ENCODE data around the gene ARMH4. TPM values are rescaled to one million over a fixed set of nuclear protein-coding genes. Genes with fewer than 3 reads are reported as not detected.
A peak's percentile ranks its signal among the peaks of the same experiment; 100 is the strongest.

The ARMH4 gene
- total and polyA plus RNA-seq, 12 donors, result 1.1 to 23.2 (median 9.0) TPM

- H3K27me3 ChIP-seq, result no peaks in the 10 kb centered on the region
- peak overlapping the region; percentile 1 to 99 (median 80) for H3K4me3 ChIP-seq
- H3K9me3 ChIP-seq (replicated peaks in 1 of 3), result no peaks in the 10 kb centered on the region
- no peak for TF ChIP-seq POLR2A (IDR thresholded peaks at IDR 0.05)
- TF ChIP-seq, protein P1, sequence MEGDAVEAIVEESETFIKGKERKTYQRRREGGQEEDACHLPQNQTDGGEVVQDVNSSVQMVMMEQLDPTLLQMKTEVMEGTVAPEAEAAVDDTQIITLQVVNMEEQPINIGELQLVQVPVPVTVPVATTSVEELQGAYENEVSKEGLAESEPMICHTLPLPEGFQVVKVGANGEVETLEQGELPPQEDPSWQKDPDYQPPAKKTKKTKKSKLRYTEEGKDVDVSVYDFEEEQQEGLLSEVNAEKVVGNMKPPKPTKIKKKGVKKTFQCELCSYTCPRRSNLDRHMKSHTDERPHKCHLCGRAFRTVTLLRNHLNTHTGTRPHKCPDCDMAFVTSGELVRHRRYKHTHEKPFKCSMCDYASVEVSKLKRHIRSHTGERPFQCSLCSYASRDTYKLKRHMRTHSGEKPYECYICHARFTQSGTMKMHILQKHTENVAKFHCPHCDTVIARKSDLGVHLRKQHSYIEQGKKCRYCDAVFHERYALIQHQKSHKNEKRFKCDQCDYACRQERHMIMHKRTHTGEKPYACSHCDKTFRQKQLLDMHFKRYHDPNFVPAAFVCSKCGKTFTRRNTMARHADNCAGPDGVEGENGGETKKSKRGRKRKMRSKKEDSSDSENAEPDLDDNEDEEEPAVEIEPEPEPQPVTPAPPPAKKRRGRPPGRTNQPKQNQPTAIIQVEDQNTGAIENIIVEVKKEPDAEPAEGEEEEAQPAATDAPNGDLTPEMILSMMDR (IDR thresholded peaks at IDR 0.05), result no peak
- no peaks in the 10 kb centered on the region for H3K36me3 ChIP-seq (replicated peaks in 1 of 2)
- DNase-seq, result peak in 5 of 7 donors; percentile 16 to 37 (median 27)
- WGBS, 4 donors, result 1 to 4% (median 2%) methylated on average over 24 to 56 of the region's 56 CpGs
- peak overlapping the region in 3 of 5 donors; percentile 72 to 83 (median 75) for H3K27ac ChIP-seq
- intact Hi-C loops (cut with DNase I), result no loop called here
- H3K4me1 ChIP-seq (replicated peaks in 1 of 2), result peaks cover 7 to 8% of the 10 kb centered on the region in 2 donors
Measured at GRCh38 chr14:58151133-58152013, 640 bp downstream of the ARMH4 start.

DNA sequence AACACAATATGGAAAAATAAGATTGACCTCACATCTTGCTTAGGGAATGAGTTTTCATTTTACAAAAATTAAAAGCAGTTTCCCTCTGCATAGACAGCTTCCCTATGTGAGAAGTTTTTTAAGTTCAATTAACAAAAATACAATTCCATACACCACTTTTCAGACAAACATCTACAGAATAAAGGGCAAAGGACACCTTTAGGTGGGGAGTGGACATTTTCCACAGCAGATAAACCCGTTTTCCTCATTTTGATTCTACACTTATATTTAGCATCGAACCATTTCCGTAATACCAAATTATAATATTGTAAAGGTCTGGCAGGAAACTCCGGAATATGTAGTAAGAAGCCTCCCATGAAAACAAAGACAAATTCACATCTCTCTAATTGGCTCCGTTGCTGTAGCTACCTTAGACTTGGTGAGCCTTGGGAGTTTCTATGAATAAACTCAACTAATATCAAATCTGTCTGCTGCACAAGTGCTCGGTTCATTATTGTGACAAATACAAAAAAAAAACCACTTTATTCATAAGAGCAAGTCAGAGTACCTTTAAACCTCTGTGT is 1.7 kb downstream of the ARMH4 start:
- H3K27ac ChIP-seq, result no peak overlapping the region
- no peaks in the 10 kb centered on the region for H3K36me3 ChIP-seq (replicated peaks in 1 of 2)
- no peak for TF ChIP-seq POLR2A (IDR thresholded peaks at IDR 0.05)
- TF ChIP-seq, protein P1 (IDR thresholded peaks at IDR 0.05), result no peak
- H3K4me1 ChIP-seq (replicated peaks in 1 of 2), result peaks cover 7 to 8% of the 10 kb centered on the region in 2 donors
- no peaks in the 10 kb centered on the region for H3K27me3 ChIP-seq
- no peak overlapping the region for H3K4me3 ChIP-seq
- no peak for DNase-seq
- H3K9me3 ChIP-seq (replicated peaks in 1 of 3), result no peaks in the 10 kb centered on the region
- intact Hi-C loops (cut with DNase I), result no loop called here
- WGBS, 4 donors, result 83 to 91% (median 88%) methylated on average over 6 of the region's 6 CpGs

GRCh38 chr14:58149196-58149595 is 2.8 kb downstream of the ARMH4 start:
- TF ChIP-seq, protein P1 (IDR thresholded peaks at IDR 0.05), result no peak
- no peak for TF ChIP-seq POLR2A (IDR thresholded peaks at IDR 0.05)
- intact Hi-C loops (cut with DNase I), result no loop called here
- H3K27ac ChIP-seq, result no peak overlapping the region
- H3K4me1 ChIP-seq (replicated peaks in 1 of 2), result peaks cover 7 to 8% of the 10 kb centered on the region in 2 donors
- H3K27me3 ChIP-seq, result no peaks in the 10 kb centered on the region
- no peak overlapping the region for H3K4me3 ChIP-seq
- no peaks in the 10 kb centered on the region for H3K36me3 ChIP-seq (replicated peaks in 1 of 2)
- H3K9me3 ChIP-seq (replicated peaks in 1 of 3), result no peaks in the 10 kb centered on the region
- DNase-seq, result no peak
- 72 to 89% (median 85%) methylated on average over 1 of the region's 1 CpG for WGBS, 4 donors

DNA sequence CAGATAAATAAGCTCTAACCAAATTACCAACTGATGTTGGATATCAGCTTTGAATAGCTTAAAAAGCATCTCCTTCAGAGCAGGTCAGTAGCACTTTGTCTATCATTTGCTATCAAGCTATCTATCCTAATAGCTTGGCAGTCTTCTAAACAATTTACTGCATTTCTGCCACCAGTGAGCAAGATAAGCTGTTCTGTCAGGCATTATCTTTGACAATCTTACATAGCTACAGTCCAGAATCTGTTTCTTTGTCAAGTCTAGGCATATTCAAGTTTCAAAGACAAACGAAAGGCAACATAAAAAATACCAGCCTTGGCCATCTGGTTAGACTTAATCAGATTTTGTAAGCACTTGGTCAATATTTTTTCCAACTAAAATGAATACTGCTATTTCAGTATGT is 5.6 kb downstream of the ARMH4 start:
- 61 to 67% (median 64%) methylated on average over 1 of the region's 1 CpG for WGBS, 4 donors
- no peaks in the 10 kb centered on the region for H3K27me3 ChIP-seq
- H3K36me3 ChIP-seq (replicated peaks in 1 of 2), result no peaks in the 10 kb centered on the region
- no peaks in the 10 kb centered on the region for H3K4me1 ChIP-seq (replicated peaks in 1 of 2)
- no peak for DNase-seq
- TF ChIP-seq, protein P1 (IDR thresholded peaks at IDR 0.05), result no peak
- TF ChIP-seq POLR2A (IDR thresholded peaks at IDR 0.05), result no peak
- intact Hi-C loops (cut with DNase I), result no loop called here
- no peak overlapping the region for H3K27ac ChIP-seq
- no peak overlapping the region for H3K4me3 ChIP-seq
- H3K9me3 ChIP-seq (replicated peaks in 1 of 3), result no peaks in the 10 kb centered on the region
